Tibial nerve (tissue), 3 donors: ENCODE measurements around the gene RFX5.

Experiments used
- POLR2A ChIP-seq, 2 donors: fragments of 450-650 bp; IDR thresholded peaks; one replicate each; pipeline ENCODE4 v1.6.1; 2017; ENCODE audit warnings: antibody characterized with exemption in 2 of 2, mild to moderate bottlenecking in 2 of 2, moderate library complexity in 2 of 2
- TF ChIP-seq, protein P1 (sequence below), 5 experiments: fragments of 200-600 bp in 3 of 5; fragments of 450-650 bp in 2 of 5; sonication (generic) in 3 of 5; IDR thresholded peaks; one replicate each; pipeline ENCODE4 v1.5.1; 2016 to 2019; ENCODE audit warnings: antibody characterized with exemption in 5 of 5, mild to moderate bottlenecking in 3 of 5, moderate library complexity in 2 of 5

- TF ChIP-seq, protein P1, sequence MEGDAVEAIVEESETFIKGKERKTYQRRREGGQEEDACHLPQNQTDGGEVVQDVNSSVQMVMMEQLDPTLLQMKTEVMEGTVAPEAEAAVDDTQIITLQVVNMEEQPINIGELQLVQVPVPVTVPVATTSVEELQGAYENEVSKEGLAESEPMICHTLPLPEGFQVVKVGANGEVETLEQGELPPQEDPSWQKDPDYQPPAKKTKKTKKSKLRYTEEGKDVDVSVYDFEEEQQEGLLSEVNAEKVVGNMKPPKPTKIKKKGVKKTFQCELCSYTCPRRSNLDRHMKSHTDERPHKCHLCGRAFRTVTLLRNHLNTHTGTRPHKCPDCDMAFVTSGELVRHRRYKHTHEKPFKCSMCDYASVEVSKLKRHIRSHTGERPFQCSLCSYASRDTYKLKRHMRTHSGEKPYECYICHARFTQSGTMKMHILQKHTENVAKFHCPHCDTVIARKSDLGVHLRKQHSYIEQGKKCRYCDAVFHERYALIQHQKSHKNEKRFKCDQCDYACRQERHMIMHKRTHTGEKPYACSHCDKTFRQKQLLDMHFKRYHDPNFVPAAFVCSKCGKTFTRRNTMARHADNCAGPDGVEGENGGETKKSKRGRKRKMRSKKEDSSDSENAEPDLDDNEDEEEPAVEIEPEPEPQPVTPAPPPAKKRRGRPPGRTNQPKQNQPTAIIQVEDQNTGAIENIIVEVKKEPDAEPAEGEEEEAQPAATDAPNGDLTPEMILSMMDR (IDR thresholded peaks at IDR 0.05), result no peak
- no peak for TF ChIP-seq POLR2A (IDR thresholded peaks at IDR 0.05)
Measured at GRCh38 chr1:151326619-151327222, 20.3 kb downstream of the RFX5 start.
